ENCODE results near the gene NPEPL1. TPM values are rescaled to one million over a fixed set of nuclear protein-coding genes. Genes with fewer than 3 reads are reported as not detected.

NPEPL1 gene
- total RNA-seq, 2 experiments from 2014 or later = 15.4 to 17.1 TPM

DNA sequence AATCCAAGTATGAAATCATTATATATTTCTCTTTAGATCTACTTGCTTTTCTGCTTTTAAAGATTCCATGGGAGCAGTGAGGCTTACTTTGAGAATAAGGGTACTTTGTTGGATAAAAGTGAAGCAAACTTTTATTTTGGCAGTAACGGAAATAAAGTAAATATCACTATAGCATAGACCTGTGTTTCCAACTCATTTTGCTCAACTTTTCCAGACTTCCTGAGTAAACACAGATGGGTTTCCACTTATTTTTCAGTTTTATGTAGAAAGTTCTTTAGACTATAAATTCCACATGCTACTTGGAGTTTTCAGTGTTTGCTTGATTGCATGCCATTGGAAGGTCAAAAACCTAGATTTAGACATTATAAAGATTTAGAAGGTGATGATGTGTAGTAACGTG lies 35.3 kb upstream of the NPEPL1 start:
- peak overlapping the region; percentile 60 for H3K4me3 Mint-ChIP-seq
- H3K4me1 Mint-ChIP-seq (ENCODE audit: low read depth) = peaks cover 69% of the 10 kb centered on the region
- ATAC-seq (no peak), DNase-seq (no peak)
- ChIA-PET CTCF (interaction anchor here (1.0 to 1.6 kb wide), 3 partner anchors 10 to 551 kb away, joined by 4 read pairs; no protein-coding TSS in a partner anchor), POLR2A (no interaction called here)
- no peaks in the 10 kb centered on the region for H3K27me3 Mint-ChIP-seq
- TF ChIP-seq, protein P1, sequence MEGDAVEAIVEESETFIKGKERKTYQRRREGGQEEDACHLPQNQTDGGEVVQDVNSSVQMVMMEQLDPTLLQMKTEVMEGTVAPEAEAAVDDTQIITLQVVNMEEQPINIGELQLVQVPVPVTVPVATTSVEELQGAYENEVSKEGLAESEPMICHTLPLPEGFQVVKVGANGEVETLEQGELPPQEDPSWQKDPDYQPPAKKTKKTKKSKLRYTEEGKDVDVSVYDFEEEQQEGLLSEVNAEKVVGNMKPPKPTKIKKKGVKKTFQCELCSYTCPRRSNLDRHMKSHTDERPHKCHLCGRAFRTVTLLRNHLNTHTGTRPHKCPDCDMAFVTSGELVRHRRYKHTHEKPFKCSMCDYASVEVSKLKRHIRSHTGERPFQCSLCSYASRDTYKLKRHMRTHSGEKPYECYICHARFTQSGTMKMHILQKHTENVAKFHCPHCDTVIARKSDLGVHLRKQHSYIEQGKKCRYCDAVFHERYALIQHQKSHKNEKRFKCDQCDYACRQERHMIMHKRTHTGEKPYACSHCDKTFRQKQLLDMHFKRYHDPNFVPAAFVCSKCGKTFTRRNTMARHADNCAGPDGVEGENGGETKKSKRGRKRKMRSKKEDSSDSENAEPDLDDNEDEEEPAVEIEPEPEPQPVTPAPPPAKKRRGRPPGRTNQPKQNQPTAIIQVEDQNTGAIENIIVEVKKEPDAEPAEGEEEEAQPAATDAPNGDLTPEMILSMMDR (IDR thresholded peaks at IDR 0.05) = no peak
- H3K36me3 Mint-ChIP-seq (ENCODE audit: low read depth) = peaks cover 53% of the 10 kb centered on the region
- no peaks in the 10 kb centered on the region for H3K9me3 Mint-ChIP-seq
- H3K27ac Mint-ChIP-seq = peak overlapping the region; percentile 82
- intact Hi-C loops (cut with micrococcal nuclease) = loop anchor here (5.0 kb wide), 1 partner anchor 180 kb away; no protein-coding TSS in a partner anchor

DNA sequence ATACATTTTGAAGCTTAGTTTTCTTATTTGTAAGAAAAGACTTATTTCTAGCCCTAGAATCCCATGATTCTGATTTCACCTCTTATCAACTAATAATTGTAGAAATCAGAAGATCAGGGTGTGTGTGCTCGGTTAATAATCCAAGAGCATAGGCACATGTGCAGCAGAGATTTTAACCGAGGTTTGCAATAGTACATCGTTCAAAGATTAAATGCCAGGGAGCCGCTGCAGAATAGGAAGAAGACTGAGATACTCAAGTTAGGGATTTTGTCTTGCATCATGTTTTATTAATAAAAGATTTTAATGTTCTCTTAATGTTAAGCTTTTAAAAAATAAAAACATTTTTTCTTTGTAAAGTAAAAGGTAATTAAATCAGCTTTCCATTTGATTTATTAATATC lies 34.6 kb upstream of the NPEPL1 start:
- H3K4me1 Mint-ChIP-seq (ENCODE audit: low read depth) = peaks cover 71% of the 10 kb centered on the region
- CTCF ChIA-PET = interaction anchor here (1.0 to 2.3 kb wide), 6 partner anchors 8 to 550 kb away, joined by 4 to 7 read pairs (median 4); no protein-coding TSS in a partner anchor
- no peaks in the 10 kb centered on the region for H3K27me3 Mint-ChIP-seq
- DNase-seq (no peak), ATAC-seq (no peak)
- peak overlapping the region; percentile 82 for H3K27ac Mint-ChIP-seq
- peak overlapping the region; percentile 60 for H3K4me3 Mint-ChIP-seq
- peaks cover 47% of the 10 kb centered on the region for H3K36me3 Mint-ChIP-seq (ENCODE audit: low read depth)
- no peaks in the 10 kb centered on the region for H3K9me3 Mint-ChIP-seq
- TF ChIP-seq, protein P1 (IDR thresholded peaks at IDR 0.05) = no peak
- POLR2A ChIA-PET = no interaction called here
- intact Hi-C loops (cut with micrococcal nuclease) = loop anchor here (5.0 kb wide), 1 partner anchor 179 kb away; no protein-coding TSS in a partner anchor

DNA sequence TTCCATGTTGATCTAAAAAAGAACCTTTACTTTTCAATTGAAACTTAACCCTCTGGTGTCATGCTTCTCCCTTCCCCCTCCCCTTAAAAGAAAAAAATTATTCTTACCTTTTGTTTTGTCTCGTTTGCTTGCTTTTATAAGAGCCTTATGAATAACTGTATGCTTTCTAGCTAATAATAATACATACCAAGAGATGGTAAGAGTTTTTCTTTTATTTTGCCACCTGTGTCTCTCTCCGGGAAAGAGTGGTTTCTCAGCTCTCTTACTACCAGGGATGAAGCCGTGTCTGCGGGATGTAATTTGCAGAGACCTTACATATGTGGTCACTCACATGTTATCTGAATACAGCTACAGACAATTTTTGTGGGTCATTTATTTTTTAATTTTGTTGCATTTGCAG lies 33.8 kb upstream of the NPEPL1 start:
- peaks cover 48% of the 10 kb centered on the region for H3K36me3 Mint-ChIP-seq (ENCODE audit: low read depth)
- H3K9me3 Mint-ChIP-seq = no peaks in the 10 kb centered on the region
- peak overlapping the region; percentile 61 for H3K4me3 Mint-ChIP-seq
- intact Hi-C loops (cut with micrococcal nuclease) = loop anchor here (5.0 kb wide), 1 partner anchor 179 kb away; no protein-coding TSS in a partner anchor
- peaks cover 73% of the 10 kb centered on the region for H3K4me1 Mint-ChIP-seq (ENCODE audit: low read depth)
- TF ChIP-seq, protein P1 (IDR thresholded peaks at IDR 0.05) = no peak
- DNase-seq (no peak), ATAC-seq (no peak)
- no peaks in the 10 kb centered on the region for H3K27me3 Mint-ChIP-seq
- H3K27ac Mint-ChIP-seq = peak overlapping the region; percentile 98
- POLR2A ChIA-PET = interaction anchor here (0.7 to 1.3 kb wide), 2 partner anchors 8 to 230 kb away, joined by 3 to 8 read pairs; partner anchors contain the start of gene STX16
- CTCF ChIA-PET = interaction anchor here (0.9 to 2.3 kb wide), 12 partner anchors 7 to 549 kb away, joined by 3 to 13 read pairs (median 4); partner anchors contain the start of gene STX16

DNA sequence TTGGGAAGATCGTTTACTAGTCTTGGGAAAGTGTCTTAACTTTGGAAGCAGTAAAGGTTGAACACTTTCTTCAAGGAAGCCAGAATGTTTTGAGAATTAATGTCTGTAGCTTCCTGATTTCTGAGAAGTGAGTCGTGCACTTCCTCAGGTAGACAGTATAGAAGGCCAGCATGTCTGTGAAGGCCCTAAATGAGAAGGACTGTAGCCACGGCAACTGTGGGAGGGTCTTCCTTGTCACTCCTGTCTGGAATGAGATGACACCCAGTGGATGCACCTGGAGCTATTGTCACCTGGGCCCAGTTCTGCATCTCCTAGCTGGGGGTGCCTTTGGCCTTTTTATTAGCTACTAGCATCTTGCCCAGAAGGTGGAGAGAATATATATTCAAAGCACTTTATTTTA lies 32.8 kb upstream of the NPEPL1 start:
- peak; percentile 35 for DNase-seq
- intact Hi-C loops (cut with micrococcal nuclease) = loop anchor here (5.0 kb wide), 1 partner anchor 177 kb away; no protein-coding TSS in a partner anchor
- peak overlapping the region; percentile 98 for H3K27ac Mint-ChIP-seq

More for the DNA sequence above, 32.8 kb upstream of the NPEPL1 start:
- ChIA-PET CTCF (interaction anchor here (0.6 to 2.3 kb wide), 12 partner anchors 9 to 425 kb away, joined by 3 to 13 read pairs (median 4); partner anchors contain the start of gene STX16), POLR2A (interaction anchor here (0.7 to 1.3 kb wide), 3 partner anchors 9 to 742 kb away, joined by 3 to 8 read pairs (median 4); partner anchors contain the start of gene STX16)
- Mint-ChIP-seq H3K36me3 (ENCODE audit: low read depth) (peaks cover 52% of the 10 kb centered on the region), H3K4me3 (peak overlapping the region; percentile 61), H3K9me3 (no peaks in the 10 kb centered on the region), H3K27me3 (no peaks in the 10 kb centered on the region), H3K4me1 (ENCODE audit: low read depth) (peaks cover 76% of the 10 kb centered on the region)
- TF ChIP-seq, protein P1 (IDR thresholded peaks at IDR 0.05) = no peak
- peak; percentile 59 for ATAC-seq
